ENCODE results near the gene ASCC1.
"Not testable (repeated sequence)": the region's sequence is repeated elsewhere in the genome, so short reads cannot be mapped to it uniquely, and the experiment has no call there.

The ASCC1 gene

DNA sequence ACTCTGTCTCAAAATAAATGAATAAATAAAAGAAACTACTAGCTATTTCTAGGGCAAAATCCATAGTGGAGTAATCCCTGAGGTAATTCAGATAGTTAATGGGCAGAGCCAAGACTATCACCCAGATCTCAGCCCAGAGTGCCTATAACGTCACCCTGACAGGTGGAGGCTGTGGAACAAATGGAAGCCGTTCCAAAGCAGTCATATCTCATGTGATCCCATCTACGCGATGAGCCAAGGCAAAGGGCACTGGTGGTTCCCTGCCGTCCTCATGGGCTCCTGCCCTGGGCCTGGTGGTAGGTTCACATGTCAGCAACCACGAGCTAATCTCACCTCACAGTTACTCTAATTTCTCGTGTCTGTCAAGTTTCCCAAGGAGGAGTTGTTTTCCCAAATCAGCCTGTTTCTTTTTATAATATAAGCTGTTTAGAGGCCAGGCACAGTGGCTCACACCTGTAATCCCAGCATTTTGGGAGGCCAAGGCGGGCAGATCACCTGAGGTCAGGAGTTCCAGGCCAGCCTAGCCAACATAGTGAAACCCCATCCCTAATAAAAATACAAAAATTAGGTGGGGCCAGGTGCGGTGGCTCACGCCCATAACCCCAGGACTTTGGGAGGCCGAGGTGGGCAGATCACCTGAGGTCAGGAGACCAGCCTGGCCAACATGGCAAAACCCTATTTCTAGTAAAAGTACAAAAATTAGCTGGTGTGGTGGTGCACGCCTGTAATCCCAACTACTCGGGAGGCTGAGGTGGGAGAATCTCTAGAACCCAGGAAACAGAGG lies 22.5 kb upstream of the ASCC1 start:
- H3K4me3 Mint-ChIP-seq, result no peak overlapping the region
- H3K9me3 Mint-ChIP-seq, result no peaks in the 10 kb centered on the region
- ATAC-seq, result no peak
- no peak for DNase-seq
- peaks cover 18% of the 10 kb centered on the region for H3K36me3 Mint-ChIP-seq (ENCODE audit: low read depth)
- H3K27me3 Mint-ChIP-seq, result no peaks in the 10 kb centered on the region
- H3K27ac Mint-ChIP-seq, result no peak overlapping the region
- peaks cover 33% of the 10 kb centered on the region for H3K4me1 Mint-ChIP-seq

- H3K27ac Mint-ChIP-seq, result peak overlapping the region; percentile 20
- ATAC-seq, result no peak
- no peak for DNase-seq
- H3K36me3 Mint-ChIP-seq (ENCODE audit: low read depth), result peaks cover 33% of the 10 kb centered on the region
- H3K9me3 Mint-ChIP-seq, result no peaks in the 10 kb centered on the region
- no peak overlapping the region for H3K4me3 Mint-ChIP-seq
- peaks cover 10% of the 10 kb centered on the region for H3K4me1 Mint-ChIP-seq
- H3K27me3 Mint-ChIP-seq, result no peaks in the 10 kb centered on the region
Measured at GRCh38 chr10:72235544-72236279, 19.6 kb upstream of the ASCC1 start.

DNA sequence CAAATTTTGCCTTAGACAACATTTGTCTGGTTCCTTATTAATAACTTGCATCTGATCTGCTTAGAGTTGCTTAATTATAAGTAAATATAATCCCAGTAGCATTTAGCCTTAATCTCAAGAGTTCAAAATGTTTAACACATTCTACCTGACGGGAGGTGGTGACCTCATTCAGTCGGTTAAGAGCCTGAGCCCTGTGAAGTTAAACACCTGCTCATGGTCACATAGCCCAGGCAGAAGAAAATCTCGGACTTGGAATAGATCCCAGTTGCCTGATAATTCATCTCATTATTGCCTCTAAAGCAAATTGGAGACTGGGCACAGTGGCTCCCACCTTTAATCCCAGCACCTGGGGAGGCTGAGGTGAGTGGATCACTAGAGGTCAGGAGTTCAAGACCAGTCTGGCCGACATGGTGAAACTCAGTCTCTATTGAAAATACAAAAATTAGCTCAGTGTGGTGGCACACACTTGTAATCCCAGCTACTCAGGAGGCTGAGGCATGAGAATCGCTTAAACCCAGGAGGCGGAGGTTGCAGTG lies 18.6 kb upstream of the ASCC1 start:
- DNase-seq (no peak), ATAC-seq (no peak)
- Mint-ChIP-seq H3K27ac (no peak overlapping the region), H3K9me3 (no peaks in the 10 kb centered on the region), H3K36me3 (ENCODE audit: low read depth) (peaks cover 42% of the 10 kb centered on the region), H3K4me3 (no peak overlapping the region), H3K27me3 (no peaks in the 10 kb centered on the region), H3K4me1 (peaks cover 12% of the 10 kb centered on the region)

DNA sequence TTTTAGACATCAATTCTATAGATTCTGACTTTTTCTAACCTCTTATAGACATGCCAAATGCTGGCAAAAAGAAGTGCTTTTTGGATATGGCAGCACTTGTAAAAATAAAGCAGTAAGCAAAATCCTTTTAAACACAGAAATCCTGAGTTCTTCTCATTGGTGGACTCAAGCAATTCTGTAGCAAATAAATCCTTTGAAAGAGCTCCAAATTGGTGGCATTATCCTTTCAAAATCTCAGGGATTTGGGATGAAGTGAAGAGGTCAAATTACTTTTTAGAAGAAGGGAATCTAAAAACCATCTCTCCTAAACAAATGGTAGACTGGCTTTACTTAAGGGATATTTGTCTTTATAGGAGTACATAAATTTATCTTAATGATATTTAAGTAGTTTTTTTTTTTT lies 17.5 kb upstream of the ASCC1 start:
- DNase-seq (no peak), ATAC-seq (no peak)
- H3K27ac Mint-ChIP-seq, result no peak overlapping the region

GRCh38 chr10:72229261-72230251 lies 13.5 kb upstream of the ASCC1 start:
- Mint-ChIP-seq H3K27me3 (no peaks in the 10 kb centered on the region), H3K4me1 (peaks cover 42% of the 10 kb centered on the region), H3K4me3 (no peak overlapping the region), H3K36me3 (ENCODE audit: low read depth) (peaks cover 43% of the 10 kb centered on the region), H3K27ac (peak overlapping the region; percentile 41), H3K9me3 (no peaks in the 10 kb centered on the region)
- ATAC-seq, result no peak
- DNase-seq, result no peak

More for the DNA sequence above, 17.5 kb upstream of the ASCC1 start:
- no peaks in the 10 kb centered on the region for H3K27me3 Mint-ChIP-seq
- no peak overlapping the region for H3K4me3 Mint-ChIP-seq
- peaks cover 46% of the 10 kb centered on the region for H3K36me3 Mint-ChIP-seq (ENCODE audit: low read depth)
- peaks cover 18% of the 10 kb centered on the region for H3K4me1 Mint-ChIP-seq
- no peaks in the 10 kb centered on the region for H3K9me3 Mint-ChIP-seq

GRCh38 chr10:72228318-72228751 lies 12.3 kb upstream of the ASCC1 start:
- no peak overlapping the region for H3K27ac Mint-ChIP-seq
- no peak for DNase-seq
- no peaks in the 10 kb centered on the region for H3K27me3 Mint-ChIP-seq
- H3K9me3 Mint-ChIP-seq, result no peaks in the 10 kb centered on the region
- H3K36me3 Mint-ChIP-seq (ENCODE audit: low read depth), result peaks cover 46% of the 10 kb centered on the region
- no peak for ATAC-seq
- H3K4me3 Mint-ChIP-seq, result no peak overlapping the region
- peaks cover 52% of the 10 kb centered on the region for H3K4me1 Mint-ChIP-seq

- peaks cover 57% of the 10 kb centered on the region for H3K4me1 Mint-ChIP-seq
- H3K9me3 Mint-ChIP-seq, result no peaks in the 10 kb centered on the region
- no peaks in the 10 kb centered on the region for H3K27me3 Mint-ChIP-seq
- no peak overlapping the region for H3K27ac Mint-ChIP-seq
- ATAC-seq (no peak), DNase-seq (no peak)
- no peak overlapping the region for H3K4me3 Mint-ChIP-seq
- peaks cover 41% of the 10 kb centered on the region for H3K36me3 Mint-ChIP-seq (ENCODE audit: low read depth)
Measured at GRCh38 chr10:72227826-72228225, 11.8 kb upstream of the ASCC1 start.

DNA sequence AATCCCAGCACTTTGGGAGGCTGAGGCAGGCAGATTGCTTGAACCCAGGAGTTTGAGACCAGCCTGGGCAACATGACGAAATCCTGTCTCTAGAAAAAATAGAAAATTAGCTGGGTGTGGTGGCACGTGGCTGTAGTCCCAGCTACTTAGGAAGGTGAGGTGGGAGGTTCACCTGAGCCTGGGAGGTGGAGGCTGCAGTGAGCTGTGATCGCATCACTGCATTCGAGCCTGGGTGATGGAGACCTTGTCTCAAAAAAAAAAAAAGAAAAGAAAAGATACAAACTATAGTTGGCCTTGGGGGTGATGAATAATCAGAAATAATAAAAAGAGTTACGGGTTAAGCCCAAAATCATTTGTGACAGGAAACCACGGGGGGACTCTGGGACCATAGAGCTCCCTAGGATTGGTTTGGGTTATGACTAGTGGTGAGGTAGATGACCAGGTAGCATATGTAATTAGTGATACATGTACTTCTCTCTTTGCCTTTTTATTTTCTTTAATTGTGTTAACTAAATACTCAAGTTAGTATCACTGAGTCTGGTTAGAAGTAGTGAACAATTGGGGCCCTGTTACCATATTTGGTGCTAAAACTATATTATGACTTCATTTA lies 10.4 kb upstream of the ASCC1 start:
- ATAC-seq (no peak), DNase-seq (no peak)
- Mint-ChIP-seq H3K27ac (peak overlapping the region; percentile 77), H3K27me3 (no peaks in the 10 kb centered on the region), H3K9me3 (no peaks in the 10 kb centered on the region), H3K36me3 (ENCODE audit: low read depth) (peaks cover 41% of the 10 kb centered on the region), H3K4me1 (peaks cover 64% of the 10 kb centered on the region), H3K4me3 (no peak overlapping the region)

DNA sequence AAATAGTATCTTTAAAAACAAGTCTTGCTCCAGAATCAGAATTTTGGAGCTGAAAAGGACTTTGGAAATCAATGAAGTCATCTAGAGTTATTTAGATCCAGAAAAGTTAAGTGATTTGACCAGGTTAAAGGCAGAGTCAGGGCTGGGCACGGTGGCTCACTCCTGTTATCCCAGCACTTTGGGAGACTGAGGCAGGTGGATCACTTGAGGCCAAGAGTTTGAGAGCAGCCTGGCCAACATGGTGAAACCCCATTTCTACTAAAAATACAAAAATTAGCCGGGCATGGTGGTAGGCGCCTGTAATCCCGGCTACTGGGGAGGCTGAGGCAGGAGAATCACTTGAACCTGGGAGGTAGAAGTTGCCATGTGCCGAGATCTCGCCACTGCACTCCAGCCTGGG lies 8.1 kb upstream of the ASCC1 start:
- Mint-ChIP-seq H3K4me3 (peak overlapping the region; percentile 40), H3K36me3 (ENCODE audit: low read depth) (peaks cover 34% of the 10 kb centered on the region), H3K27ac (peak overlapping the region; percentile 86), H3K4me1 (peaks cover 63% of the 10 kb centered on the region)
- not testable (repeated sequence) for H3K9me3 Mint-ChIP-seq, ATAC-seq, H3K27me3 Mint-ChIP-seq, DNase-seq

- peaks cover 37% of the 10 kb centered on the region for H3K36me3 Mint-ChIP-seq (ENCODE audit: low read depth)
- peak; percentile 72 for ATAC-seq
- no peak for DNase-seq
- H3K9me3 Mint-ChIP-seq, result no peaks in the 10 kb centered on the region
- peak overlapping the region; percentile 40 for H3K4me3 Mint-ChIP-seq
- no peaks in the 10 kb centered on the region for H3K27me3 Mint-ChIP-seq
- peaks cover 66% of the 10 kb centered on the region for H3K4me1 Mint-ChIP-seq
- peak overlapping the region; percentile 86 for H3K27ac Mint-ChIP-seq
Measured at GRCh38 chr10:72223743-72224101, 7.6 kb upstream of the ASCC1 start.

DNA sequence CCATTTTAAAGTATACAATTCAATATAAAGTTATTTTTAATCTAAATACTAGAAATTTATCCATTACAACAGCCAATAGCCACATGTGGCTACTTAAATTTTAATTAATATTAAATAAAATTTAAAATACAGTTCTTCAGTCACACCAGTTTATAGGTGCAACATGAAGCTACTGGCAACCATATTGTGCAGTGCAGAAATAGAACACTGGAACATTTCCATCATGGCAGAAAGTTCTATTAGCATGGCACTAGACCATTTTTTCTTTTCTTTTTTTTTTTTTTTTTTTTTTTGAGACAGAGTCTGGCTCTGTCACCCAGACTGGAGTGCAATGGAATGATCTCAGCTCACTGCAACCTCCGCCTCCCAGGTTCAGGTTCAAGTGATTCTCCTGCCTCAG lies 5.2 kb upstream of the ASCC1 start:
- H3K9me3 Mint-ChIP-seq, result no peaks in the 10 kb centered on the region
- H3K4me3 Mint-ChIP-seq, result no peak overlapping the region
- H3K4me1 Mint-ChIP-seq, result peaks cover 66% of the 10 kb centered on the region
- no peak overlapping the region for H3K27ac Mint-ChIP-seq
- ATAC-seq, result no peak
- no peak for DNase-seq
- no peaks in the 10 kb centered on the region for H3K27me3 Mint-ChIP-seq
- H3K36me3 Mint-ChIP-seq (ENCODE audit: low read depth), result peaks cover 36% of the 10 kb centered on the region

DNA sequence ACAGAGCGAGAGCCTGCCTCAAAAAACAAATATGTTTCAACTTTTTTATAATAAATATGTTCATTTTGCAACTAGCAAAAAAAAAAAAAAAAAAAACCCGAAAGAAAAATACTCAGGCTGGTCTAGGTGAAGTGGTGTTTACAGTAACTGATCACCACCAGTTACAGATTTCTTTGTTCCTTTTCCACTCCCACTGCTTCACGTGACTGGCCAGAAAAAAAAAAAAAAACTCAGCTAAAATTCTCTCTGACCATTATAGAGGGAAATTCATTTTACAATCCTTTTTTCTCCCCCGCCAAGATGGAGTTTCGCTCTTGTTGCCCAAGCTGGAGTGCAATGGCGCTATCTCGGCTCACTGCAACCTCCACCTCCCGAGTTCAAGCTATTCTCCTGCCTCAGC lies 4.6 kb upstream of the ASCC1 start:
- peaks cover 63% of the 10 kb centered on the region for H3K4me1 Mint-ChIP-seq
- no peak overlapping the region for H3K4me3 Mint-ChIP-seq
- ATAC-seq (no peak), DNase-seq (no peak)
- peak overlapping the region; percentile 98 for H3K27ac Mint-ChIP-seq
- H3K27me3 Mint-ChIP-seq, result no peaks in the 10 kb centered on the region
- peaks cover 40% of the 10 kb centered on the region for H3K36me3 Mint-ChIP-seq (ENCODE audit: low read depth)
- H3K9me3 Mint-ChIP-seq, result no peaks in the 10 kb centered on the region

DNA sequence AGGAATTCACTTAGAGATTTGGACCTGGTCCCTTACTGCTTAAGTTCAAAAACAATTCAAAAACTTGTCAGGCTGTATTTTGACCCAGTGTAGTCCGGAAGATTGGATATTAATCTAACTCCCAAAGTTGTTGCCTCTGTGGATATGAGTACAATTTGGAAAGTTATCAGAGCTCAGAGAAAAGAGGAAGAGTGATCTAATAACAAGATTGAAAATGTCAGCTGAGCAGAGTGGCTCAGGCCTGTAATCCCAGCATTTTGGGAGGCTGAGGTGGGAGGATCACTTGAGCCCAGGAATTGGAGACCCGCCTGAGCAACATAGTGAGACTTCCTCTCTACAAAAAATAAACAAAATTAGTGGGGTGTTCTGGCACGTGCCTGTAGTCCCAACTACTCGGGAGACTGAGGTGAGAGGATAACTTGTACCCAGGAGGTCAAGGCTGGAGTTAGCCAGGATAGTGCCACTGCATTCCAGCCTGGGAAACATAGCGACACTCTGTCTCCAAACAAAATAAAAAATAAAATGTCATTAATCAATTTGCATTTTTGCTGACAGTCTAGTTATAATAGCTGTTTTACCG lies 3.2 kb upstream of the ASCC1 start:
- H3K9me3 Mint-ChIP-seq, result no peaks in the 10 kb centered on the region
- H3K27me3 Mint-ChIP-seq, result no peaks in the 10 kb centered on the region
- H3K36me3 Mint-ChIP-seq (ENCODE audit: low read depth), result peaks cover 34% of the 10 kb centered on the region
- peaks cover 70% of the 10 kb centered on the region for H3K4me1 Mint-ChIP-seq
- ATAC-seq (no peak), DNase-seq (no peak)
- H3K27ac Mint-ChIP-seq, result peak overlapping the region; percentile 98
- H3K4me3 Mint-ChIP-seq, result peak overlapping the region; percentile 99
